A673 (cell line): ENCODE measurements around the gene PLEKHA6. TPM values are rescaled to one million over a fixed set of nuclear protein-coding genes. Genes with fewer than 3 reads are reported as not detected.
A peak's percentile ranks its signal among the peaks of the same experiment; 100 is the strongest.

Source experiments
- BruUV-seq: library from RNA; stranded (reverse); fragments of 400-500 nt; replicated peaks from 2 replicates; lab custom pipeline; 2021; lab: Mats Ljungman, UMichigan
- CTCF ChIA-PET: fragments of 300-600 bp; sonication (Branson Sonifier 250); formaldehyde crosslinking; loops from one replicate; lab custom pipeline; 2022; ENCODE audit warnings: antibody characterized with exemption; lab: Charles Lee
- POLR2A ChIA-PET: fragments of 300-600 bp; sonication (Branson Sonifier 250); formaldehyde crosslinking; loops from one replicate; lab custom pipeline; 2022; ENCODE audit warnings: antibody characterized with exemption; ENCODE audit not compliant: low non-redundant PET; lab: Charles Lee
- DNase-seq: peaks from one replicate; pipeline ENCODE4 v3.0.0-alpha.2; 2015; ENCODE audit warnings: low spot score
- H3K27ac ChIP-seq: fragments of 200-600 bp; sonication (generic); 2 replicates; pipeline ENCODE4 v1.5.1; 2016; ENCODE audit warnings: mixed run types, low read depth, mild to moderate bottlenecking, mixed read lengths, antibody characterized with exemption, low read length; ENCODE audit not compliant: poor library complexity, severe bottlenecking
- H3K27me3 ChIP-seq: fragments of 200-600 bp; sonication (generic); replicated peaks from 2 replicates; pipeline ENCODE4 v1.6.1; 2017; ENCODE audit warnings: mixed run types, low read depth, mild to moderate bottlenecking, mixed read lengths, antibody characterized with exemption, low read length; ENCODE audit not compliant: insufficient read depth, poor library complexity
- H3K36me3 ChIP-seq: fragments of 200-600 bp; sonication (generic); 2 replicates; pipeline ENCODE4 v1.6.1; 2016; ENCODE audit warnings: mixed run types, mild to moderate bottlenecking, mixed read lengths, antibody characterized with exemption, low read length; ENCODE audit not compliant: insufficient read depth, poor library complexity, severe bottlenecking
- H3K4me1 ChIP-seq: fragments of 200-600 bp; sonication (generic); 2 replicates; pipeline ENCODE4 v1.6.1; 2017; ENCODE audit warnings: mixed run types, mild to moderate bottlenecking, mixed read lengths, antibody characterized with exemption, low read length; ENCODE audit not compliant: insufficient read depth, poor library complexity, severe bottlenecking
- H3K4me3 ChIP-seq: fragments of 200-600 bp; sonication (generic); 2 replicates; pipeline ENCODE4 v1.5.1; 2016; ENCODE audit warnings: low read depth, mixed run types, mild to moderate bottlenecking, mixed read lengths, low read length; ENCODE audit not compliant: poor library complexity, severe bottlenecking
- H3K9me3 ChIP-seq: fragments of 200-600 bp; sonication (generic); 2 replicates; pipeline ENCODE4 v1.6.1; 2016; ENCODE audit warnings: mixed run types, low read depth, mild to moderate bottlenecking, mixed read lengths, antibody characterized with exemption, low read length; ENCODE audit not compliant: poor library complexity, severe bottlenecking
- EZH2 ChIP-seq: fragments of 200-600 bp; sonication (generic); IDR thresholded peaks from 2 replicates; pipeline ENCODE4 v1.6.1; 2017; ENCODE audit warnings: borderline replicate concordance, low read depth, mild to moderate bottlenecking, mixed read lengths, antibody characterized with exemption, low read length; ENCODE audit not compliant: poor library complexity, severe bottlenecking
- intact Hi-C: fragments of 100-400 bp; cut with micrococcal nuclease; formaldehyde crosslinking; loops from one replicate; pipeline ENCODE4 v1.10.0; 2022; ENCODE audit not compliant: unreplicated experiment
- total RNA-seq: library from RNA; stranded (reverse); gene quantifications from 2 replicates; pipeline ENCODE4 v1.2.3, GENCODE V29; 2021
- TF ChIP-seq, protein P1 (sequence below): fragments of 300-800, 200-600 bp; sonication (generic); conservative IDR thresholded peaks from 2 replicates; pipeline ENCODE4 v1.5.1; 2017; ENCODE audit warnings: low read depth, mild to moderate bottlenecking, antibody characterized with exemption, low read length, moderate library complexity, mixed read lengths

PLEKHA6 gene
- total RNA-seq, 1 experiment from 2014 or later = 0.58 TPM

DNA sequence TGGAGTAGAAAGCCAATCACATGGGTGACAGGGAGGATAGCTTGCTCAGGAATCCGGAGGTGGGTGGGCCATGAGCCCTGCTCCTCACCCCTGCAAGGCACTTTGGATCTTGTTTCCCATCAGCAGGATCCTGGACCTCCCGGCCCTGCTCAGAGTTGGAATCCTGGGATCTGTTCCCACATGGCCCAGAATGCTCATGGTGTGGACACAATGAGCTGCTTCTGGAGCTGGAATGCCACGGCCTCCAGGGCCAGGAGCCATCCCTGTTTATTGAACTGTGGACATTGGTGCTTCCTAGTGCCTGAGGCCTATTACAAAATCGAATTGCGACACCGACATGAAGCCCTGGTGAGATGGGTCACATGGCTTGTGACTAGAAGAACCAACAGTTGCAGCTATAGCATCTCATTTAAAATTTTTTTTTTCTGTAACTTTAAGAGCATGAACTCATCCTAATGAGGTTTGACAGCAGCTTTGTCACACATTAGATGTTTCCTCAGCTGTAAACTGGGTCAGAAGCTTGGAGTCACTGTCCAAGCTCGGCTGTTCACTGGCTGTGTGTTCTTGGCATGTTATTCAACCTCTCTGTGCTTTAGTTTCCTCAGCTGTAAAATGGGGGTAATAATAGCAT is 105.6 kb downstream of the PLEKHA6 start:
- Histone ChIP-seq H3K27me3 (no peaks in the 10 kb centered on the region), H3K36me3 (no peaks in the 10 kb centered on the region), H3K4me1 (peaks cover 22% of the 10 kb centered on the region), H3K27ac (no peak overlapping the region), H3K4me3 (no peak overlapping the region), H3K9me3 (no peaks in the 10 kb centered on the region)
- no TSS peak for BruUV-seq
- ChIA-PET POLR2A (no interaction called here), CTCF (interaction anchor here (0.6 to 1.1 kb wide), 5 partner anchors 40 to 393 kb away, joined by 3 to 4 read pairs (median 3); partner anchors contain the start of genes GOLT1A and PLEKHA6)
- intact Hi-C loops = no loop called here
- DNase-seq = peak; percentile 23
- TF ChIP-seq, protein P1, sequence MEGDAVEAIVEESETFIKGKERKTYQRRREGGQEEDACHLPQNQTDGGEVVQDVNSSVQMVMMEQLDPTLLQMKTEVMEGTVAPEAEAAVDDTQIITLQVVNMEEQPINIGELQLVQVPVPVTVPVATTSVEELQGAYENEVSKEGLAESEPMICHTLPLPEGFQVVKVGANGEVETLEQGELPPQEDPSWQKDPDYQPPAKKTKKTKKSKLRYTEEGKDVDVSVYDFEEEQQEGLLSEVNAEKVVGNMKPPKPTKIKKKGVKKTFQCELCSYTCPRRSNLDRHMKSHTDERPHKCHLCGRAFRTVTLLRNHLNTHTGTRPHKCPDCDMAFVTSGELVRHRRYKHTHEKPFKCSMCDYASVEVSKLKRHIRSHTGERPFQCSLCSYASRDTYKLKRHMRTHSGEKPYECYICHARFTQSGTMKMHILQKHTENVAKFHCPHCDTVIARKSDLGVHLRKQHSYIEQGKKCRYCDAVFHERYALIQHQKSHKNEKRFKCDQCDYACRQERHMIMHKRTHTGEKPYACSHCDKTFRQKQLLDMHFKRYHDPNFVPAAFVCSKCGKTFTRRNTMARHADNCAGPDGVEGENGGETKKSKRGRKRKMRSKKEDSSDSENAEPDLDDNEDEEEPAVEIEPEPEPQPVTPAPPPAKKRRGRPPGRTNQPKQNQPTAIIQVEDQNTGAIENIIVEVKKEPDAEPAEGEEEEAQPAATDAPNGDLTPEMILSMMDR = no peak
- no peak for TF ChIP-seq EZH2

GRCh38 chr1:204251926-204252689 is 107.6 kb downstream of the PLEKHA6 start:
- no peak for DNase-seq
- Histone ChIP-seq H3K9me3 (no peaks in the 10 kb centered on the region), H3K4me1 (peaks cover 22% of the 10 kb centered on the region), H3K27me3 (no peaks in the 10 kb centered on the region), H3K4me3 (no peak overlapping the region), H3K36me3 (no peaks in the 10 kb centered on the region), H3K27ac (no peak overlapping the region)
- POLR2A ChIA-PET = no interaction called here
- no TSS peak for BruUV-seq
- intact Hi-C loops = no loop called here
- TF ChIP-seq, protein P1 = no peak
- no peak for TF ChIP-seq EZH2
- CTCF ChIA-PET = no interaction called here

DNA sequence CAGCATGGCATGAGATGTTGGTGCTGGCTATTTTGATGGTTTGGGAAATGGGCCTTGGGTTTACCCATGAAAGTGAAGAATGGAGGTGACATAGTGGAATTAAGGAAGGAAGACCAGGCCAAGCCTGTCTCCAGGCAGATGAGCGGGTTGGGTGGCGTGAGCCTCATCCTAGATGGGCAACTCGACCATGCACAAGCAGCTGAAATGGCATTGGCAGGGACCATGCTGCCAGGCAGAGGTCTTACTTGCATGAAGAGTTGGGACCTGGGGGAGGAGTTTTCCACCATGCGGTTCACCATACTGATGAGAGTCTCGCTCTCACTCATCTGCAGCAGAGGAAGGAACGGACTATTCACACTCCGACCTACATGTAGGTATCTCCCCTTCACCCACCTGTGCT is 108.4 kb downstream of the PLEKHA6 start:
- POLR2A ChIA-PET = no interaction called here
- BruUV-seq = no TSS peak
- intact Hi-C loops = no loop called here
- CTCF ChIA-PET = no interaction called here
- Histone ChIP-seq H3K4me3 (no peak overlapping the region), H3K27me3 (no peaks in the 10 kb centered on the region), H3K36me3 (no peaks in the 10 kb centered on the region), H3K9me3 (no peaks in the 10 kb centered on the region), H3K4me1 (peaks cover 21% of the 10 kb centered on the region), H3K27ac (no peak overlapping the region)
- no peak for TF ChIP-seq EZH2
- TF ChIP-seq, protein P1 = no peak
- no peak for DNase-seq
